Activated CD8-positive, alpha-beta T cell treated with anti-CD3 and anti-CD28 coated beads, Interleukin-2, amount 10 ng/mL, durations not matched to agents 7 days and 5 days (primary cell): ENCODE results near the gene MPEG1. TPM values are rescaled to one million over a fixed set of nuclear protein-coding genes. Genes with fewer than 3 reads are reported as not detected.

Source experiments
- ATAC-seq: fragments of 150-1000 bp; cut with Tn5 transposase; one replicate; pipeline ENCODE4 v1.10.0; 2021; ENCODE audit warnings: moderate library complexity
- CTCF ChIA-PET: fragments of 350-600 bp; sonication (Branson Sonifier 250); formaldehyde crosslinking; loops from one replicate; lab custom pipeline; 2021; ENCODE audit warnings: antibody characterized with exemption; lab: Charles Lee
- POLR2A ChIA-PET: fragments of 350-600 bp; sonication (Branson Sonifier 250); formaldehyde crosslinking; loops from one replicate; lab custom pipeline; 2021; ENCODE audit warnings: antibody characterized with exemption; lab: Charles Lee
- DNase-seq: peaks from one replicate; pipeline ENCODE4 v3.0.0-alpha.2; 2020
- H3K27ac Mint-ChIP-seq: one replicate; pipeline ENCODE4 v1.8.0; 2021; ENCODE audit warnings: mild to moderate bottlenecking, mixed read lengths
- H3K27me3 Mint-ChIP-seq: one replicate; pipeline ENCODE4 v1.8.0; 2021; ENCODE audit warnings: low read depth, mixed read lengths
- H3K36me3 Mint-ChIP-seq: one replicate; pipeline ENCODE4 v1.8.0; 2021; ENCODE audit warnings: low read depth, mixed read lengths
- H3K4me1 Mint-ChIP-seq: one replicate; pipeline ENCODE4 v1.8.0; 2021; ENCODE audit warnings: low read depth, mixed read lengths
- H3K4me3 Mint-ChIP-seq: one replicate; pipeline ENCODE4 v1.8.0; 2021; ENCODE audit warnings: mild to moderate bottlenecking, mixed read lengths
- H3K9me3 Mint-ChIP-seq: one replicate; pipeline ENCODE4 v1.8.0; 2022; ENCODE audit warnings: mixed read lengths; ENCODE audit not compliant: insufficient read depth
- total RNA-seq, 2 experiments: library from RNA; stranded (reverse); gene quantifications; one replicate each; pipeline ENCODE4 v1.2.3, GENCODE V29; 2021

MPEG1 gene
- total RNA-seq, 2 experiments from 2014 or later: not detected

GRCh38 chr11:59240322-59240721 lies 27.6 kb upstream of the MPEG1 start:
- Mint-ChIP-seq H3K27me3 (peaks cover 29% of the 10 kb centered on the region), H3K4me3 (no peak overlapping the region), H3K4me1 (no peaks in the 10 kb centered on the region), H3K36me3 (peaks cover 2% of the 10 kb centered on the region), H3K27ac (no peak overlapping the region), H3K9me3 (peaks cover 21% of the 10 kb centered on the region)
- CTCF ChIA-PET: no interaction called here
- DNase-seq (no peak), ATAC-seq (no peak)
- POLR2A ChIA-PET: no interaction called here

DNA sequence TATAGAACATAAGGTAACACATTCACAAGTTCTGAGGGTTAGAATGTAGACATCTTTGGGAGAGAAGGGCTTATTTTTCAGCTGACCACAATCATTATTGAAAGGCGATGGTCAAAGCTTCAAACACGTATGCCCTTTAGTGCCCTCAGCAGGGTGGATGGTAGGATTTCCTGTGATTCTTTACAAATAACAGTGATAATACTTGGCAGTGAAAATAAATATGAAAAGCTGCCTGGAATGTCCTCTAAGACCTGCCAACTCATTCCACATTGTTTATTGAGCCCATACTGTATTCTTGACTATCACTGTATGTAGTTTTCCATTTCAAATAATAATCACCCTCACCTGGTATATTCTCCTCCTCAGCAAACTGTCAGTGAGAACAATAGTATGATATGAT lies 13.7 kb upstream of the MPEG1 start:
- CTCF ChIA-PET: no interaction called here
- H3K27me3 Mint-ChIP-seq: peaks cover 5% of the 10 kb centered on the region
- H3K4me3 Mint-ChIP-seq: no peak overlapping the region
- H3K36me3 Mint-ChIP-seq: no peaks in the 10 kb centered on the region
- POLR2A ChIA-PET: no interaction called here
- no peaks in the 10 kb centered on the region for H3K9me3 Mint-ChIP-seq
- H3K27ac Mint-ChIP-seq: no peak overlapping the region
- H3K4me1 Mint-ChIP-seq: peaks cover 5% of the 10 kb centered on the region
- DNase-seq: no peak
- ATAC-seq: no peak

- ATAC-seq (no peak), DNase-seq (no peak)
- Mint-ChIP-seq H3K36me3 (no peaks in the 10 kb centered on the region), H3K4me1 (peaks cover 5% of the 10 kb centered on the region), H3K4me3 (no peak overlapping the region), H3K27me3 (peaks cover 6% of the 10 kb centered on the region), H3K9me3 (no peaks in the 10 kb centered on the region), H3K27ac (no peak overlapping the region)
- ChIA-PET CTCF (no interaction called here), POLR2A (no interaction called here)
Observed at GRCh38 chr11:59225017-59225416, 12.3 kb upstream of the MPEG1 start.

GRCh38 chr11:59224351-59224928 lies 11.7 kb upstream of the MPEG1 start:
- Mint-ChIP-seq H3K27me3 (peaks cover 9% of the 10 kb centered on the region), H3K4me1 (peaks cover 5% of the 10 kb centered on the region), H3K27ac (no peak overlapping the region), H3K9me3 (no peaks in the 10 kb centered on the region), H3K36me3 (no peaks in the 10 kb centered on the region), H3K4me3 (no peak overlapping the region)
- CTCF ChIA-PET: interaction anchor here (1.2 kb wide), 1 partner anchor 52 kb away, joined by 5 read pairs; the partner anchor contains the start of gene DTX4
- POLR2A ChIA-PET: no interaction called here
- ATAC-seq (no peak), DNase-seq (no peak)

- Mint-ChIP-seq H3K27ac (no peak overlapping the region), H3K27me3 (peaks cover 9% of the 10 kb centered on the region), H3K36me3 (no peaks in the 10 kb centered on the region), H3K9me3 (no peaks in the 10 kb centered on the region), H3K4me1 (peaks cover 5% of the 10 kb centered on the region), H3K4me3 (no peak overlapping the region)
- DNase-seq (no peak), ATAC-seq (no peak)
- ChIA-PET POLR2A (no interaction called here), CTCF (interaction anchor here (0.7 to 1.2 kb wide), 2 partner anchors 11 to 52 kb away, joined by 3 to 5 read pairs; partner anchors contain the start of genes DTX4 and MPEG1)
Observed at GRCh38 chr11:59223611-59224010, 10.9 kb upstream of the MPEG1 start.

DNA sequence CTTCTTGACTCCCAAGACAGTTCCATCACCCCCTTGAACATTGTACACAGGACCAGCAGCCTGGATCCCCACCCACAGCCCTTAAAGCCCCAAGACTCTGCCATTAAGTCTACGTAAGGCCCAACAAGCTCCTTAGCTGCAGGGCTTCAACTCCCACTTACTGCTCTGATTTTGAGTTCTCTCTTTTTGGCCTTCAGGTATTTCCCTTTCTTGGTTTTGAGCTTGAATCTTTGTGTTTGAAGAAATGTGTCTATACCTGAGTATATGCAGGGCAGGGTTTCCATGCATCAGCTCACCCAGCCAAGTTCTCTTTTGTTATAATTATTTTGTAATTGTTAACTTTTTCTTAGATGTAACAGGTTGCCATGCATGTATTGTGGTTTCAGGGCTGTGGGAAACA lies 10.4 kb upstream of the MPEG1 start:
- ChIA-PET POLR2A (interaction anchor here (0.7 kb wide), 1 partner anchor 53 kb away, joined by 3 read pairs; no protein-coding TSS in a partner anchor), CTCF (interaction anchor here (0.6 to 0.7 kb wide), 2 partner anchors 10 to 428 kb away, joined by 3 to 4 read pairs; partner anchors contain the start of gene MPEG1)
- H3K4me1 Mint-ChIP-seq: peaks cover 5% of the 10 kb centered on the region
- peaks cover 7% of the 10 kb centered on the region for H3K27me3 Mint-ChIP-seq
- no peaks in the 10 kb centered on the region for H3K36me3 Mint-ChIP-seq
- H3K27ac Mint-ChIP-seq: no peak overlapping the region
- no peak for ATAC-seq
- no peak overlapping the region for H3K4me3 Mint-ChIP-seq
- no peaks in the 10 kb centered on the region for H3K9me3 Mint-ChIP-seq
- no peak for DNase-seq

DNA sequence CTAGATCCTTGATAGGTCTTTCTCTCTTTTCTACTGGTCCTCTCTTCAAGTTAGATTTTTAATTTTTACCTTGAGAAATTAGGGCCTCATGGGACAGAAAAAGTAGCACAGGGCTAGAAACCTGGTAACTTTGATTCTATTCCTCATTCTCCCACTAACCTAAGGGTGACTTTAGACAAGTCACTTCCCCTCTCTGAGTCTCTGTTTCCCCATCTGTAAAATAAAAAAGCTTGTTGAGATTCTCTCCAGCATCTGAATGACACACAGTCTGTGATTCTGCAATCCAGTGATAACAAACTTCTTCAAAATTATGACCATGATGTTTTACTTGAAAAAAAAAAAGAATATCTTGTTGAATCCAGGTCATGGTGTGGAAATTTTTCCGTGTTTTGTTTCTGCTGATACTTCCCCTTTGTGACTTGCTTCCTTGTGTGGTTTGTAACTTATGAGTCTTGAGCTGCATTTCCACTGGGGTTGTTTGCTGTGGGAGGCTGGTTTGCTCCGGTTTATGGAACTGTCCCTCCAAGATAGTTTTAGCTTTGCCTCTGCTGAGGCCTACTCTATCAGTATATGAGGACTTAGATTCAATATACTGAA lies 9.8 kb upstream of the MPEG1 start:
- POLR2A ChIA-PET: interaction anchor here (0.7 kb wide), 1 partner anchor 54 kb away, joined by 3 read pairs; no protein-coding TSS in a partner anchor

DNA sequence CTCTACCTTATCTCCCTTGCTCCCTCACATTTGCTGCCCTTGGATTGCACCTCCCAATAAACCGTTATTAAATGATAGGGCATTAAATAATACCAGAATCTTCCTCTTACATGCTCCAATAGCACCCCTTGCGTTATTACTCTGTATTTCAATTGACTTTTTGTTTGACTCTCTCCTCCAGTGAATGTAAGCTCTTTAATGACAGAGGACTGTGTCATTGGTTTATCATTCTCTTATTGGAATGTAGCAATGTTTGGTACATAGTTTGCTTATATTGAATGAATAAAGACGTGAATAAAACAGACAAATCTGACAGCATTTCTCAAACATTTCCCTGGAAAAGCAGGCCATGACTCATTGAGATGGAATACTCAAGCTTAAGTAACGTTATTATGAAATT lies 8.7 kb upstream of the MPEG1 start:
- CTCF ChIA-PET: interaction anchor here (0.6 to 1.5 kb wide), 2 partner anchors 15 to 16 kb away, joined by 3 to 6 read pairs; no protein-coding TSS in a partner anchor
- H3K36me3 Mint-ChIP-seq: no peaks in the 10 kb centered on the region
- ATAC-seq: no peak

More for the DNA sequence above, 9.8 kb upstream of the MPEG1 start:
- Mint-ChIP-seq H3K27me3 (peaks cover 7% of the 10 kb centered on the region), H3K36me3 (no peaks in the 10 kb centered on the region), H3K4me1 (peaks cover 6% of the 10 kb centered on the region), H3K4me3 (no peak overlapping the region), H3K27ac (no peak overlapping the region), H3K9me3 (no peaks in the 10 kb centered on the region)
- CTCF ChIA-PET: interaction anchor here (0.6 to 1.5 kb wide), 3 partner anchors 16 to 429 kb away, joined by 3 to 6 read pairs (median 4); no protein-coding TSS in a partner anchor
- no peak for DNase-seq
- no peak for ATAC-seq

GRCh38 chr11:59219836-59220235 lies 7.1 kb upstream of the MPEG1 start:
- H3K27ac Mint-ChIP-seq: no peak overlapping the region
- H3K4me3 Mint-ChIP-seq: no peak overlapping the region
- H3K9me3 Mint-ChIP-seq: no peaks in the 10 kb centered on the region
- DNase-seq: no peak
- no peak for ATAC-seq
- H3K36me3 Mint-ChIP-seq: no peaks in the 10 kb centered on the region
- POLR2A ChIA-PET: no interaction called here
- CTCF ChIA-PET: interaction anchor here (1.3 kb wide), 1 partner anchor 48 kb away, joined by 3 read pairs; the partner anchor contains the start of gene DTX4
- peaks cover 9% of the 10 kb centered on the region for H3K27me3 Mint-ChIP-seq
- H3K4me1 Mint-ChIP-seq: peaks cover 17% of the 10 kb centered on the region

More for the DNA sequence above, 8.7 kb upstream of the MPEG1 start:
- Mint-ChIP-seq H3K4me1 (peaks cover 16% of the 10 kb centered on the region), H3K4me3 (no peak overlapping the region), H3K27ac (no peak overlapping the region), H3K27me3 (peaks cover 7% of the 10 kb centered on the region), H3K9me3 (no peaks in the 10 kb centered on the region)
- DNase-seq: no peak
- POLR2A ChIA-PET: no interaction called here

DNA sequence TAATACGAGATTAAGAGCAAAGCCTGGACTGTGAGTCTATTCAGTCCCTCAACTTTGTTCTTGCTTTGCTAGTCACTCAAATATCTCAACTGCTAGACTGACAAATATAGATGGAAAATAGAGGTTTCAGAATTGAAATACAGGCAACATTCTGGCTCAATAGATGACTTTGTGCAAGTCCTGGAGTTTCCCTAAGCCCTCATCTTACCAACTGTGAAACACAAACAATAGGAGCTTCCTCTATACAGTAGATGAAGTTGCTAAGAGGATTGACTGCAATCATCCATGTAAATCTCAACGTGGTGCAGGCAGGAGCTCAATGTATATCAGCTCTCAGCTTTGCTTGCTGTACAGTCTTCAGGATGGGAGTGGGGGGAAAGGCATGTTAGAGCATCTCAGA lies 6.2 kb upstream of the MPEG1 start:
- H3K36me3 Mint-ChIP-seq: no peaks in the 10 kb centered on the region
- ATAC-seq (no peak), DNase-seq (no peak)
- H3K27me3 Mint-ChIP-seq: peaks cover 9% of the 10 kb centered on the region
- POLR2A ChIA-PET: no interaction called here
- no peak overlapping the region for H3K4me3 Mint-ChIP-seq
- H3K27ac Mint-ChIP-seq: no peak overlapping the region
- no peaks in the 10 kb centered on the region for H3K9me3 Mint-ChIP-seq
- peaks cover 15% of the 10 kb centered on the region for H3K4me1 Mint-ChIP-seq
- CTCF ChIA-PET: interaction anchor here (1.3 kb wide), 2 partner anchors 13 to 47 kb away, joined by 3 read pairs; partner anchors contain the start of gene DTX4

- H3K36me3 Mint-ChIP-seq: no peaks in the 10 kb centered on the region
- peaks cover 13% of the 10 kb centered on the region for H3K4me1 Mint-ChIP-seq
- ChIA-PET CTCF (interaction anchor here (1.3 kb wide), 2 partner anchors 12 to 46 kb away, joined by 3 read pairs; partner anchors contain the start of gene DTX4), POLR2A (no interaction called here)
- H3K27ac Mint-ChIP-seq: no peak overlapping the region
- no peaks in the 10 kb centered on the region for H3K9me3 Mint-ChIP-seq
- H3K27me3 Mint-ChIP-seq: peaks cover 9% of the 10 kb centered on the region
- H3K4me3 Mint-ChIP-seq: no peak overlapping the region
- DNase-seq: no peak
- no peak for ATAC-seq
Observed at GRCh38 chr11:59218319-59218718, 5.6 kb upstream of the MPEG1 start.
